HCEC 1CT (cell line): ENCODE data around the gene SLC7A6OS.

ENCODE experiments used
- DNase-seq: peaks from one replicate; pipeline ENCODE4 v3.0.0-alpha.2; 2017

Gene SLC7A6OS

GRCh38 chr16:68343137-68343536 is 32.4 kb upstream of the SLC7A6OS start:
- DNase-seq = no peak

- no peak for DNase-seq
Observed at GRCh38 chr16:68342620-68343019, 31.9 kb upstream of the SLC7A6OS start.

DNA sequence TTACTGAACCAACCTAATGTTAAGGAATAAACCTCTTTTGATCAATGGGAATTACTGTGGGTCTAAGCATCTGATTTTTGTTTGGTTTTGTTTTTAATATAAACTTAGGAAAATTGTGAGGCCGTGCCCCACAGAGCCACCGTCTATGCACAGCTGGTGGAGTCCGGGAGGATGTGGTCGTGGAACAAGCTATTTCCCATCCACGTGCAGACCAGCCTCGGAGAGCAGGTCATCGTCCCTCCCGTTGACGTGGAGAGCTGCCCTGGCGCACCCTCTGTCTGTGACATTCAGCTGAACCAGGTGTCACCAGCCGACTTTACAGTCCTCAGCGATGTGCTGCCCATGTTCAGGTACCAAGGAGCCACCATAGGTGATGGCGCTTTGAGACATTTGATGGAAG is 28.5 kb upstream of the SLC7A6OS start:
- DNase-seq = no peak

- DNase-seq = no peak
Observed at GRCh38 chr16:68338326-68339119, 27.8 kb upstream of the SLC7A6OS start.

DNA sequence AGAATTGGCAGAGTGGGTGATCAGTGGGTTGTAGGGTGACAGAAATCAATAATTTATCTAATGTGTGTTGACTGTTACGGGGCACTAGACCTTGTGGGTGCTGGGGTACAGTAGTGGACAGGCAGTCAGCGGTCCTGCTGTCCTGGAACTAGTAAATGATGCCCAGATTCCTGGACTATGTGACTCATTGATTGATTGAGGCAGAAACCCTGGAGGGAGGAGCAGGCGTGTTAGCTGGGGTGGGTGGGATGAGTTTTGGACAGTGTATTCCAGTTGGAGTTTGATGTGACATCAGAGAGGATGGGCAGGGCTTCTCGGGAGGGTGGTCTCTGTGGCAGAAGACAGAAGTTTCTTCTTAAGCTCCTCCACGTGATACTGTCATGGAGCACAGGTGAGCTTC is 24.4 kb upstream of the SLC7A6OS start:
- no peak for DNase-seq

- peak; percentile 42 for DNase-seq
Observed at GRCh38 chr16:68332411-68333121, 21.8 kb upstream of the SLC7A6OS start.

- peak; percentile 26 for DNase-seq
Observed at GRCh38 chr16:68331879-68332410, 21.2 kb upstream of the SLC7A6OS start.

DNA sequence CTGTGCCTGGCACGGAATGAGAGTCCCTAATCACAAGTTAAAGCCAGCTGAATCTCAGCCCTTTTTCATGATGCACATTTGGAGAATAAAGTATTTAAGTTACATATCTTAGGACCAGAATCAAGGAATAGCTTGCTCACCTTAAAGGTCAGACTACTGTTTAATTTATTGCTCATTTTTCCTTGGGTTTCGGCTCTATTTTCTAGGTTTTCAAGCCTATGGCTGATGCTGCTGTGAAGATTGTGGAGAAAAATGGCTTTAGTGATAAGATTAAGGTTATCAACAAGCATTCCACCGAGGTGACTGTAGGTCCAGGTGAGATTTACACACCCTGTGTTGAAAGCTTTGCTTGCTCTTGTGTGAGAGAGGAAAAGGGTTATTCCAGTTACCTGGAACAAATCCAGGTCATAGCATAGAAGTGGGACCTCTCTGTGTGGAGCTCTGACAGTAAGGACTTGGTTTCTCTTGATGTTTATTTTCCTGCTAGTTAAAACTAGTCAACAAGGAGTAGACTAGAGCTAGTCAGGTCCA is 18.2 kb upstream of the SLC7A6OS start:
- DNase-seq = no peak

- peak; percentile 66 for DNase-seq
Observed at GRCh38 chr16:68328151-68328859, 17.6 kb upstream of the SLC7A6OS start.

DNA sequence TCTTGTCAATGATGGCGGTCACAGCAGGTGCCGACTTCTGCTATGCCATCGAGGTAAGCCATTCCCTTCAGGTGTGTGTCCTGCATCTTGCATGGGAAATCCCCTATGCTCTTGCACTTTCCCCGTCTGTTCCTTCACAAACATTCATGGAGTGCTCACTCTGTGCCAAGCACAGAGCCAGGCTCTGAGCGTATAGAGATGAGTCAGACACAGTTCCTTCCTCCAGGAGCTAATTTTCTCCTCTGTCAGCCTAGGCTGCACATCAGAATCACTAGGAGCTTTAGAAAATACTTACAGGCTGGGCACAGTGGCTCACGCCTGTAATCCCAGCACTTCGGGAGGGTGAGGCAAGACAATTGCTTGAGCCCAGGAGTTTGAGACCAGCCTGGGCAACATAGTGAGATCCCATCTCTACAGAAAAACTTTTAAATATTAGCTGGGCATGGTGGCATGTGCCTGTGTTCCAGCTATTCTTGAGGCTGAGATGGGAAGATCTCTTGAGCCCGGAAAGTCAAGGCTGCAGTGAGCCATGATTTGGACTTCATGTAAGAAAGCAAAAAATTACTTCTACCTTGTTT is 14.1 kb upstream of the SLC7A6OS start:
- DNase-seq = no peak

DNA sequence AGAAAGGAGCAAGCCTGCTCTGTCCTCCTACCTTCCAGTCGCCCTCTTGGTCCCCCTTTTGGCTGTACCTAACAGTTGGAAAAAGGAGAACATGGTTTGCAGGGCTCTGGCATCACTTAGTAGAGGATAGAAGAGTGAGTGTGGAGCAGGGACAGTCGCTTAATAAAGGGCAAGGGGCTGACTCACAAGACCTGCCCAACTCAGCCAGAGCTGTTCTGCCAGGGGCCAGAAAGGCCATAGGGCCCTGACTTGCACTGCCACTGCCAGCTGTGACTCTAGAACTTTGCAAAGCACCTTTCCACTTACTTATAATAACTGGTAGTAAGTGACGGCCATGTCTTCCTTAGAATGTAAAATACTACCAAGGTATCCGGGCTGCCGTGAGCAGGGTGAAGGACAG is 13.6 kb upstream of the SLC7A6OS start:
- no peak for DNase-seq

DNA sequence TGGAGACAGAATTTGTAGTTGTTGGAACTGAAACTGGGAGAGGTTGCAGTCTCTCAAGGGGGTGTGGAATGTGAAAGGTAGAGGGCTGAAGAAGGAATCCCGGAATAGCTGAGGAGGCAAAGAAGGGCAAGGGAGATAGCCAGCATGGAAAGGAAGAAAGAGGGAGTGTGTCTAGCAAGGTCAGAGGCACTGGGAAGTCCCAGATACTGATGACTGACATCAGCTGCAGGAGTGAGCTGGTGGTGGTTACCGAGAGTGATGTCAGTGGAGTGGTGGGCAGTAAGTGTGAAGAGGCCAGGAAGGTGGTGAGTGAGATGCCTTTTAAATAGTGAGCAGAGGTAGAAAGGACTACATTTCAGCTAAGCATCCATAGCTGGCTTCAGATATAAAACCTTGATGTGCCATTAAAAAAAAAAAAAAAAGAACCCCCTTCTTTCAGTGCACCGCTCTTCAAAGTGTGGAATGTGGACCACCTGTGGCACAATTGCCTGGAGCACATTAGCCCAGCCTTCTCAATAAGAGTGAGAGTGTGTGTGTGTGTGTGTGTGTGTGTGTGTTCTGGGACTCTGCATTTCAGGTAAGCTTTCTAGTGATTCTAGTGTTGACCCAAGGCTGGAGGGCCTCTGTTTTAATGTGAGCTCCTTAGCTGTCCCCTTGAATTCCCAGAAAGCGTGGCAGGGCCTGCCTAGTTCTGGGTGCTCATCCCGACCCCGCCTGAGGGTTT is 8.6 kb upstream of the SLC7A6OS start:
- DNase-seq = no peak

- DNase-seq = no peak
Observed at GRCh38 chr16:68313116-68313515, 2.4 kb upstream of the SLC7A6OS start.

DNA sequence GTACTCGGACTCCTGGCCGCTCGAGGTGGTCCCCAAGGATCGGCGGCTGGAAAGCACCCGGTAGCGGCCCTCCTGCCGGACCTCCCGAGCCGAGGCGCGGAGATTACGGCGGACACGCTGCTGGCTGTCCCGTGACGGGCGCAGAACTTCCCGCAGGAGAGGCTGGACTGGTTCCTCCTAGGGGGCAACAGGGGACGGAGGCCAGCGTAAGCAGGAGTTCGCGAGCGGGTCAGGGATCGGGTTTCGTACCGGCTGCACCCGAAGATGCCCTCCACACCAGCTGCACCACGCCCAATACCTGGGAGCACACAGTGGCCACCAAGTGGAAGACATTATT is 341 bp downstream of the SLC7A6OS start:
- DNase-seq = peak; percentile 21

- DNase-seq = no peak
Observed at GRCh38 chr16:68309799-68310198, 947 bp downstream of the SLC7A6OS start.

GRCh38 chr16:68306633-68307032 is 4.1 kb downstream of the SLC7A6OS start:
- DNase-seq = no peak

- no peak for DNase-seq
Observed at GRCh38 chr16:68300734-68301459, 9.8 kb downstream of the SLC7A6OS start.

DNA sequence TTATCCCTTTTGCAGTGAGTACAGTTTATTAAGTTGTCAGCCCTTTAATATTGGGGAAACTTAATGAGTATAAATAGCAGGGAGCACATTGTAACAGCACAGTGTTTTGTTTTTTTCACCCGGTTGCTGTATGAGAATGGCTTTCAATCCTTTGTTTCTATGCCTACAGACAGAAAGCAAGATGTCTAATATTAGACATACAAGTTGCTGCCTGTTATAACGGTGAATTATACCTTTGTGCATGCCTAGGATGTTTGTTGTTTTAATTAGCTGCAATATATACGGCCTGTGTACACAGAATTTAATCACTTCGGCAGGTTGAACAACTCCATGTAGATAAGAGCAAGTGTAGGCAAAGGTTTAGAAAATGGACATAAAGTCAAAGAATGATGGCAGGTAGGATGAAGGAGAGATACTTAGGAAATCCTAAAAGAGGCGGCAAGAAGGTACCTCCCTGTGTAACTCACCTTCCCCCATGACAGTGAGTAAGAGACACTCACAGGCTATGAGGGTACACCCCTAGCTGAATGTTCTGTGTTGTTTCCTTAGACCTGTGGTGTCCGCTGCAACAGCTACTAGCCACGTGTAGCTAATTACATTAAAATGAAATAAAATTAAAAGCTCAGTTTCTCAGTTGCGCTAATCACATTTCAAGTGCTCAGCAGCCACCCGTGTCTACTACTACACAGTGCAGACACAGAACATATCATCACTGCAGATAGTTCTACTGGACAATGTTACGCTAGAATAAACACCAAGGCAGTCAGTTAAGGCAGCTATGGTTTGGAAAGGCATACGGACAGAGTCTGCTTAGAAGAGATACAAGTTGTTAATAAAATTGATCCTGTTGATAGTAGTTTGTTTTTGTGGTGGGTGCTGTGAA is 10.9 kb downstream of the SLC7A6OS start:
- no peak for DNase-seq

GRCh38 chr16:68298907-68299561 is 11.7 kb downstream of the SLC7A6OS start:
- DNase-seq = peak; percentile 64

DNA sequence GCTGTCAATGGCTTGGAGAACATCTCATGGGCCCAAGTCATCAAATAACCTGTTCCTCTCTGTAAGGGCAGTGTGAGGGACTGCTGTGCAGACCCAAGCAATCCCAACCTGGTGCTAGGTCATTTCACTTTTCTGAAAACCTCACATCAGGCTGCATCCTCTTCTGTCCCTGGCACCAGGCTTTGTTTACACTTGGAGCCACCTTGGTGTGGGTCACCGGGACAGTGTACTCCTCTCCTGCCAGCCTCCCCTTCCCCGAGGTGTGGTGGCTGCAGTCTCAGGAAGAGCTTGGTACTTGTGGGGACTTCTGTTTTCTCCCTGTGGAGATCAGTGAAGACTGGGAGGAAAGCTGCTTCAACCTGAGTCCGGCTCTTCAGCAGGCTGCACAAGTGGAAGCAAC is 12.4 kb downstream of the SLC7A6OS start:
- no peak for DNase-seq
